Measurements from ENCODE around the gene TAF4B.
A peak's percentile ranks its signal among the peaks of the same experiment; 100 is the strongest.
"Not testable (repeated sequence)": the region's sequence is repeated elsewhere in the genome, so short reads cannot be mapped to it uniquely, and the experiment has no call there.

The TAF4B gene

DNA sequence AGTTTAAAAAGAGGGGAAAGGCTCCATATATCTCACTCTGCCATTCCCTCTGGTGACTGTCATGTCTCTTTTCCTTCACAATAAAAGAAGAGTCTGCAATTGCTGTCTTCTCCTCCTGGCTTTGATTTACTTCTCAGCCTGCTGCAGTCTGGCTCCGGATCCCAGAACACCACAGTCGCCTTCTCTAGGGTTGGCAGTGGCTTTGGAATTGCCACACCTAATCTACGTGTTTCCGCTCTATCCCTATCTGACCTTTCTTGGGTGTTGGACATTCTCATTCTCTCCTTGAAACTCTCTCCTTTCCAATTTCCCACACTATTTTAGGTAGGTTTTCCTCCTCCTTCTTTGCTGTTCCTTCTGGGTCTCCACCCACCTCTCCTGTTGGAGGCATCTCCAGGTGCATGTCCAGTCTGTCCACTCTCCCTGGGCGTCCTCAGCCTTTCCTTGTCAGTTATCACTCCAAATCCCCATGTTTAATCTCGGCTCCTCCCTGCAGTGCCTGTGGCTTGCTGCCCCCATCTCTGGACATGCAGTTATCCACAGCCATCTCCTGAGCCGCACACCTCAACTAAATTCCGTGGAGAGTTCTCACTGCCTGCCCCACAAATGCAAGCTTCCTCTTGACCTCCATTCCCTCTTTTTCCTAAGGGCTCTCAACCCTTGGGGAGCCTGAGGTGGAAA is 209.3 kb downstream of the TAF4B start:
- POLR2A ChIA-PET, result no interaction called here
- CTCF ChIA-PET, result interaction anchor here (1.4 to 1.6 kb wide), 2 partner anchors 13 to 51 kb away, joined by 3 read pairs; no protein-coding TSS in a partner anchor
- TF ChIP-seq, protein P1, sequence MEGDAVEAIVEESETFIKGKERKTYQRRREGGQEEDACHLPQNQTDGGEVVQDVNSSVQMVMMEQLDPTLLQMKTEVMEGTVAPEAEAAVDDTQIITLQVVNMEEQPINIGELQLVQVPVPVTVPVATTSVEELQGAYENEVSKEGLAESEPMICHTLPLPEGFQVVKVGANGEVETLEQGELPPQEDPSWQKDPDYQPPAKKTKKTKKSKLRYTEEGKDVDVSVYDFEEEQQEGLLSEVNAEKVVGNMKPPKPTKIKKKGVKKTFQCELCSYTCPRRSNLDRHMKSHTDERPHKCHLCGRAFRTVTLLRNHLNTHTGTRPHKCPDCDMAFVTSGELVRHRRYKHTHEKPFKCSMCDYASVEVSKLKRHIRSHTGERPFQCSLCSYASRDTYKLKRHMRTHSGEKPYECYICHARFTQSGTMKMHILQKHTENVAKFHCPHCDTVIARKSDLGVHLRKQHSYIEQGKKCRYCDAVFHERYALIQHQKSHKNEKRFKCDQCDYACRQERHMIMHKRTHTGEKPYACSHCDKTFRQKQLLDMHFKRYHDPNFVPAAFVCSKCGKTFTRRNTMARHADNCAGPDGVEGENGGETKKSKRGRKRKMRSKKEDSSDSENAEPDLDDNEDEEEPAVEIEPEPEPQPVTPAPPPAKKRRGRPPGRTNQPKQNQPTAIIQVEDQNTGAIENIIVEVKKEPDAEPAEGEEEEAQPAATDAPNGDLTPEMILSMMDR (IDR thresholded peaks at IDR 0.05; ENCODE audit: control extremely low read depth, extremely low read depth, low read depth, missing control alignments), result no peak

DNA sequence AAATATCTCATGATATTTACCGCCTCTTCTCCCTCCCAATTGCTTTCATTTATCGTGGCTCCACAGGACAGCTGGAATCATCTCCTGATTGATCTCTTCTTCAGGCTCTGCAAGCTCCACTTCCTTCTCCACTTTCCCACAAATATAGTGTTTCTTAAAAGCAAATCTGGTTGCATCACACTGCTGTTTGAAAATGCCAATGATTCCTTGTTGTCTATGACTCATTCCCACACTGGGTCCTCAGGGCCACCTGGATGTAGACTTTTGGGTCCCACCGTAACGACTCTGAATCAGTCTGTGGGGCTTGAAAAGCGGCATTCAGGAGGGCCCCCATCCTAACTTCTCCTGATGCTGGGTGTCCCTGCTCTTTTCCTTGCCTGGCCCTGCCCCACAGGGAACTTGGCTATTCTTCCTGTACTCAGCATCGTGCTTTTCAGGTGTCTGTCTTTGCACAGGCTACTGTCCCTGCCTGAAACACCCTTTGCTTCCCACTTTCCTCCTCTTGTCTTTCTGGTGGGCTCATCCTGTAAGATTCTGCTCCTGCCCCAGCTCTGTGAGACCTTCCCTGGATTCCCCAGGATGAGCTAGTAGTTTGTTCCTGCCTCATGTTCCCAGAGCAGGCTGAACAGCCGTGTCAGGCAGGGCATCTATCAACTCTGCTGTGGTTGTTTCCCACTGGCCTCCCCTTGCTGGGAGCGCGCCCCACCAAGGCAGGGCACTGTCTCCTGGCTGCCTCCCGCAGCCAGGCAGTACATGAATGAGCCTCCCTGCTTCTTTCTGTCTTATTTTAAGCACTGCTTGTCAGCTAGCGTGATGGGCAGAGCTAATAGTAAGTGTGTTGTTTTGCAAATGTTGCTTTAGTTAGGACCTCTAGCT is 210.2 kb downstream of the TAF4B start:
- ChIA-PET CTCF (interaction anchor here (1.1 to 1.6 kb wide), 3 partner anchors 14 to 52 kb away, joined by 3 read pairs; no protein-coding TSS in a partner anchor), POLR2A (no interaction called here)
- TF ChIP-seq, protein P1 (IDR thresholded peaks at IDR 0.05; ENCODE audit: control extremely low read depth, extremely low read depth, low read depth, missing control alignments), result no peak
- DNase-seq (ENCODE audit: extremely low spot score), result no peak

More for the DNA sequence above, 209.3 kb downstream of the TAF4B start:
- no peak for DNase-seq (ENCODE audit: extremely low spot score)

DNA sequence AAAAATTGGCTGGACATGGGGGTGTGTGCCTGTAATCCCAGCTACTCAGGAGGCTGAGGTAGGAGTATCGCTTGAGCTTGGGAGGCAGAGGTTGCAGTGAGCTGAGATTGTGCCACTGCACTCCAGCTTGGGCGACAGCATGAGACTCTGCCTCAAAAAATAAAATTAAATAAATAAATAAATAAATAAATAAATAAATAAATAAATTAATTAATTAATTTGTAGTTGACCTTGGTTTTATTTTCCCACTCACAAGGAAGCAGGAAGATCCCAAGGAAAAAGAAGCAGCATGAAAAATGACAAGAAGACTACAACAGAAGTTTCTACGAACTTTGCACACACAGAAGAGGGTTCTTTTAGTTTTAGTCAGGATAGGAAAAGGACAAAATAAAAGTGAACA is 211.4 kb downstream of the TAF4B start:
- DNase-seq (ENCODE audit: extremely low spot score); POLR2A ChIA-PET: not testable (repeated sequence)
- CTCF ChIA-PET, result interaction anchor here (0.7 to 5.0 kb wide), 5 partner anchors 10 to 86 kb away, joined by 3 to 32 read pairs (median 5); no protein-coding TSS in a partner anchor

DNA sequence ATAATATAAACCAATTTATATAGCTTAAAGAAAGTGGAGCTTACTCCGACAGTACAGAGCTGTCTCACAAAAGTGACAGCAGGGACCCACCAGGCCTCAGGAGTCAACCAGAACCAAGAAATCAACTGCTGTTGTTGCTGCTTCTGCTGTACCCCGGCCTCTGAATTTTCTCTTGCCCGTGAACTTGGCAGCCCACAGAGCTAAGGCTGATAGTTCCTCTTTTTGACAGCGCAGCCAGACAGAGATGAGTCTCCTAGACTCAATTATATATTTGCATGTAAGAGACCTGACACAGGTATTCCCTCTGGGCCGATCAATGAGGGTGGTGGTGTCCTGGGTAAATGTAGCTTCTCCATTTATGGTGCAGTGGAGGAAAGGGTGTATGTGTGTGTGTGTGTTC is 212.7 kb downstream of the TAF4B start:
- ChIA-PET POLR2A (no interaction called here), CTCF (interaction anchor here (0.7 to 5.0 kb wide), 10 partner anchors 11 to 55 kb away, joined by 3 to 32 read pairs (median 6); no protein-coding TSS in a partner anchor)
- peak; percentile 61 for DNase-seq (ENCODE audit: extremely low spot score)
- TF ChIP-seq, protein P1 (IDR thresholded peaks at IDR 0.05; ENCODE audit: control extremely low read depth, extremely low read depth, low read depth, missing control alignments), result no peak

DNA sequence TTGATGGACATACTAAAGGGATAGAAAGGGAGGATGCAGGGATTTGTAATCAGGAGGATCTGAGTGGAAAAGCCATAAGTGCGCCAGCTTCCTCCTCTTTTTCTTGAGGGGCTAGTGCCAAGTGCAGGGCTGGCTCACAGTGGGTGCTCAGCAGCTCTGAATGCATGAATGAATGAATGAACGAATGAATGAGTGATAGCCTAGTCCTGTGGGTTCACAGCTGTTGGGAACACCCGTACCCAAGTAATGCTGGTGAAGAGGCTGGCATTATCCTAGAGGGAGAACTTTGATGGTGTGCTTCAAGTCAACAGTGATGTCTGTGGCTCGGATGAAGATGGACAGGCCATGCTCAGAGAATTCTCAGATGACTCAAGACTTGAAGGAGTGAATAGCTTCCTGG is 213.3 kb downstream of the TAF4B start:
- CTCF ChIA-PET, result interaction anchor here (0.8 to 5.0 kb wide), 8 partner anchors 11 to 56 kb away, joined by 3 to 32 read pairs (median 6); no protein-coding TSS in a partner anchor
- POLR2A ChIA-PET, result no interaction called here
- DNase-seq (ENCODE audit: extremely low spot score), result no peak
- TF ChIP-seq, protein P1 (IDR thresholded peaks at IDR 0.05; ENCODE audit: control extremely low read depth, extremely low read depth, low read depth, missing control alignments), result no peak

DNA sequence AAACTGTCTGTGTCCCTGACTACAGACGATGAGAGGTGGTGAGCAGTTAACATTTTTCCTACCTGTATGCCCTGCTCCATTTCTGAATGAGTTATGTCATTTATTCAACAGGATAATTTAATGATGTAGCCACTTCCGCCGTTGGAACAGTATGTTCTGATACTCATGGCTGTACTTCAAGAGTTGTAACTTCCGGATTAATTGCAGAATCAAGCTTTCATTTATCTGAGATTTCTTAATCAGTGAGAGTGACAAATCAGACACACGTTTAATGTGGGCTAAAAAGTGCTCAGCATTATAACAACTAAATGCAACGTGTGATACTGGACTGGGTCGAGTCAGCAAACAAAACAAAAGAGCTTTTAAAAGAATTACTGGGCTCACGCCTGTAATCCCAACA is 214.4 kb downstream of the TAF4B start:
- TF ChIP-seq, protein P1 (IDR thresholded peaks at IDR 0.05; ENCODE audit: control extremely low read depth, extremely low read depth, low read depth, missing control alignments), result no peak
- ChIA-PET POLR2A (no interaction called here), CTCF (interaction anchor here (1.1 to 5.0 kb wide), 6 partner anchors 10 to 134 kb away, joined by 3 to 32 read pairs (median 4); no protein-coding TSS in a partner anchor)
- DNase-seq (ENCODE audit: extremely low spot score), result no peak

All from GM10248 (cell line).